H9 (cell line): ENCODE measurements around the gene RFX8. TPM values are rescaled to one million over a fixed set of nuclear protein-coding genes. Genes with fewer than 3 reads are reported as not detected.

ENCODE experiments used
- DNase-seq: peaks from one replicate; pipeline ENCODE4 v3.0.0-alpha.2; 2017
- H2AFZ ChIP-seq: one replicate; pipeline ENCODE4 v1.6.1; 2013; ENCODE audit warnings: mild to moderate bottlenecking, low read length, control low read depth, moderate library complexity
- H2AK5ac ChIP-seq: 2 replicates; pipeline ENCODE4 v1.6.1; 2013; ENCODE audit warnings: low read length, control low read depth, mixed read lengths; ENCODE audit not compliant: insufficient read length
- H2BK120ac ChIP-seq: one replicate; pipeline ENCODE4 v1.6.1; 2013; ENCODE audit warnings: low read depth, mild to moderate bottlenecking, low read length, control low read depth, inconsistent platforms; ENCODE audit not compliant: poor library complexity, severe bottlenecking
- H2BK12ac ChIP-seq: 2 replicates; pipeline ENCODE4 v1.6.1; 2013; ENCODE audit warnings: low read length, control low read depth, mixed read lengths, low read depth; ENCODE audit not compliant: insufficient read length
- H2BK15ac ChIP-seq: 2 replicates; pipeline ENCODE4 v1.6.1; 2013; ENCODE audit warnings: low read depth, low read length, control low read depth
- H2BK20ac ChIP-seq: one replicate; pipeline ENCODE4 v1.6.1; 2013; ENCODE audit warnings: low read depth, mild to moderate bottlenecking, low read length, control low read depth, inconsistent platforms; ENCODE audit not compliant: poor library complexity, severe bottlenecking
- H2BK5ac ChIP-seq: 2 replicates; pipeline ENCODE4 v1.6.1; 2013; ENCODE audit warnings: low read length, control low read depth, mixed read lengths; ENCODE audit not compliant: insufficient read length
- H3K14ac ChIP-seq: 2 replicates; pipeline ENCODE4 v1.6.1; 2013; ENCODE audit warnings: low read length, control low read depth; ENCODE audit not compliant: insufficient read depth
- H3K18ac ChIP-seq: 2 replicates; pipeline ENCODE4 v1.6.1; 2013; ENCODE audit warnings: low read depth, mild to moderate bottlenecking, mixed read lengths, low read length, control low read depth; ENCODE audit not compliant: insufficient read length
- H3K23ac ChIP-seq: 2 replicates; pipeline ENCODE4 v1.6.1; 2013; ENCODE audit warnings: low read length, control low read depth, mixed read lengths, low read depth; ENCODE audit not compliant: insufficient read length
- H3K23me2 ChIP-seq: 2 replicates; pipeline ENCODE4 v1.6.1; 2013; ENCODE audit warnings: low read depth, mild to moderate bottlenecking, mixed read lengths, low read length, control low read depth; ENCODE audit not compliant: insufficient read length, poor library complexity, severe bottlenecking
- H3K27ac ChIP-seq: 2 replicates; pipeline ENCODE4 v1.5.1; 2013; ENCODE audit warnings: low read length, control low read depth, mixed read lengths, low read depth; ENCODE audit not compliant: insufficient read length
- H3K27me3 ChIP-seq: 2 replicates; pipeline ENCODE4 v1.6.1; 2013; ENCODE audit warnings: low read length, control low read depth, inconsistent platforms; ENCODE audit not compliant: insufficient read depth
- H3K4ac ChIP-seq: 2 replicates; pipeline ENCODE4 v1.6.1; 2013; ENCODE audit warnings: low read depth, mild to moderate bottlenecking, control low read depth, inconsistent platforms, low read length, moderate library complexity
- H3K4me1 ChIP-seq: 2 replicates; pipeline ENCODE4 v1.6.1; 2013; ENCODE audit warnings: low read length, control low read depth, inconsistent platforms; ENCODE audit not compliant: insufficient read depth
- H3K4me2 ChIP-seq: 2 replicates; pipeline ENCODE4 v1.6.1; 2013; ENCODE audit warnings: low read length, control low read depth, mixed read lengths; ENCODE audit not compliant: insufficient read length, insufficient read depth
- H3K56ac ChIP-seq: 2 replicates; pipeline ENCODE4 v1.6.1; 2013; ENCODE audit warnings: low read depth, mild to moderate bottlenecking, mixed read lengths, low read length, control low read depth; ENCODE audit not compliant: insufficient read length
- H3K79me1 ChIP-seq: 2 replicates; pipeline ENCODE4 v1.6.1; 2013; ENCODE audit warnings: low read depth, mild to moderate bottlenecking, moderate library complexity, low read length, control low read depth, inconsistent platforms; ENCODE audit not compliant: insufficient read depth, poor library complexity, severe bottlenecking
- H3K79me2 ChIP-seq: 2 replicates; pipeline ENCODE4 v1.6.1; 2013; ENCODE audit warnings: low read length, control low read depth, inconsistent platforms; ENCODE audit not compliant: insufficient read depth
- H3K9ac ChIP-seq: 2 replicates; pipeline ENCODE4 v1.6.1; 2013; ENCODE audit warnings: low read length, control low read depth, mixed read lengths; ENCODE audit not compliant: insufficient read length; ENCODE audit errors: extremely low read depth
- H3K9me3 ChIP-seq: one replicate; pipeline ENCODE4 v1.6.1; 2013; ENCODE audit warnings: low read depth, low read length, inconsistent platforms; ENCODE audit not compliant: control insufficient read depth
- H3T11ph ChIP-seq: one replicate; pipeline ENCODE4 v1.6.1; 2013; ENCODE audit warnings: mild to moderate bottlenecking, low read length, control low read depth, inconsistent platforms
- H4K20me1 ChIP-seq: one replicate; pipeline ENCODE4 v1.6.1; 2013; ENCODE audit not compliant: control insufficient read depth, insufficient read length, insufficient read depth
- H4K5ac ChIP-seq: 2 replicates; pipeline ENCODE4 v1.6.1; 2013; ENCODE audit warnings: low read depth, mild to moderate bottlenecking, mixed read lengths, low read length, control low read depth; ENCODE audit not compliant: insufficient read length
- H4K8ac ChIP-seq: replicated peaks from 2 replicates; pipeline ENCODE4 v1.6.1; 2013; ENCODE audit warnings: low read length, control low read depth, mixed read lengths, low read depth; ENCODE audit not compliant: insufficient read length
- H4K91ac ChIP-seq: 2 replicates; pipeline ENCODE4 v1.6.1; 2013; ENCODE audit warnings: low read depth, mild to moderate bottlenecking, moderate library complexity, mixed read lengths, low read length, control low read depth; ENCODE audit not compliant: insufficient read length
- H3K27ac Mint-ChIP-seq, 3 experiments: 2 replicates in 2 of 3; 3 replicates in 1 of 3; pipeline ENCODE4 v1.8.0; 2020 to 2021; ENCODE audit warnings: mixed read lengths in 3 of 3, mild to moderate bottlenecking in 1 of 3, moderate library complexity in 1 of 3
- H3K27me3 Mint-ChIP-seq: 2 replicates; pipeline ENCODE4 v1.8.0; 2021; ENCODE audit warnings: low read depth, mild to moderate bottlenecking, moderate library complexity, mixed read lengths
- H3K36me3 Mint-ChIP-seq, 3 experiments: 2 replicates in 2 of 3; 3 replicates in 1 of 3; pipeline ENCODE4 v1.8.0; 2020 to 2021; ENCODE audit warnings: low read depth in 3 of 3, mixed read lengths in 3 of 3; ENCODE audit not compliant: insufficient read depth in 1 of 3
- H3K4me1 Mint-ChIP-seq, 2 experiments: 2 replicates each; pipeline ENCODE4 v1.8.0; 2020; ENCODE audit warnings: mixed read lengths in 2 of 2
- H3K4me3 Mint-ChIP-seq, 2 experiments: 2 replicates in 1 of 2; 3 replicates in 1 of 2; pipeline ENCODE4 v1.8.0; 2020 to 2021; ENCODE audit warnings: mild to moderate bottlenecking in 2 of 2, mixed read lengths in 2 of 2, moderate library complexity in 1 of 2
- H3K9me3 Mint-ChIP-seq, 2 experiments: 2 replicates in 1 of 2; 3 replicates in 1 of 2; pipeline ENCODE4 v1.8.0; 2020; ENCODE audit warnings: mild to moderate bottlenecking in 2 of 2, mixed read lengths in 2 of 2, moderate library complexity in 1 of 2
- WGBS: extraction: QIAGEN DNeasy Blood & Tissue Kit; methylation state at CpG from one replicate; pipeline ENCODE4 v1.1.7; 2013; ENCODE audit warnings: missing lambda C conversion rate, low lambda C conversion rate, mixed read lengths; ENCODE audit not compliant: insufficient read length; ENCODE audit errors: extremely low coverage; 5-methylcytosine and 5-hydroxymethylcytosine counted together
- total RNA-seq: library from RNA; stranded (reverse); gene quantifications from 2 replicates; pipeline ENCODE4 v1.2.1, GENCODE V29; 2021
- TF ChIP-seq, protein P1 (sequence below): fragments of 200-600 bp; sonication (generic); conservative IDR thresholded peaks from 3 replicates; pipeline ENCODE4 v1.8.0; 2021; ENCODE audit warnings: antibody characterized with exemption, mild to moderate bottlenecking

The RFX8 gene
- total RNA-seq, 1 experiment from 2014 or later = 0.22 TPM

DNA sequence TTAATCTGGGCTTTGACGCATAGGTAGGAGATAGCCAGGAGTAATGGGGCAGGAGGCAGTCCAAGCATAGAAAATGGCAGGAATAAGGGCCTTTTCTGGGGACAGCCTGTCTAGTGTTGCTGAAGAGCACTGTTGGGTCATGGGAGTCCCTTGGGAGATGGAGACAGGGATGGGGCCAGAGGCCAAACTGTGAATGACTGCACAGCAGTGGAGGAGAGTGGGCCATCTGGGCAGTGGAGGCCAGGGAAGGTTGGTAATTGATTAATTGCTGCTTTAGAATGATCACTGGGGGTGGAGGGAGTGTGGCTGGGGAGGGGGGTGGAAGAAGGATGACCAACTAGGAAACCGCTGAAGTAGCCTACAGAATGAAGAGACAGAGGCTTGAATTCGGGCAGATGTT lies 59.0 kb downstream of the RFX8 start:
- no peak for DNase-seq
- Histone ChIP-seq H4K5ac (no peak overlapping the region), H3K4me1 (no peaks in the 10 kb centered on the region), H3K79me2 (no peaks in the 10 kb centered on the region), H3K4me2 (no peak overlapping the region), H3K79me1 (no peaks in the 10 kb centered on the region), H4K20me1 (no peaks in the 10 kb centered on the region), H2AK5ac (no peak overlapping the region), H2BK12ac (no peak overlapping the region), H2BK120ac (no peak overlapping the region), H2BK5ac (no peak overlapping the region), H3K27me3 (no peaks in the 10 kb centered on the region), H4K91ac (no peak overlapping the region), H2BK20ac (no peak overlapping the region), H2BK15ac (no peak overlapping the region), H3K56ac (no peak overlapping the region), H2AFZ (no peak overlapping the region), H3K18ac (no peak overlapping the region), H3K9ac (no peak overlapping the region), H4K8ac (no peak overlapping the region), H3K14ac (no peak overlapping the region), H3T11ph (no peak overlapping the region), H3K9me3 (no peaks in the 10 kb centered on the region), H3K23me2 (no peaks in the 10 kb centered on the region), H3K27ac (no peak overlapping the region), H3K23ac (no peak overlapping the region), H3K4ac (no peak overlapping the region)
- Mint-ChIP-seq H3K9me3 (peaks cover 8 to 10% of the 10 kb centered on the region in 2 experiments), H3K27ac (no peak overlapping the region; a peak in 1 of 7 replicates), H3K4me3 (no peak overlapping the region), H3K36me3 (peaks cover 0 to 9% (median 0%) of the 10 kb centered on the region in 3 experiments; a peak in 1 of 7 replicates), H3K27me3 (no peaks in the 10 kb centered on the region; the same call in 1 of the 2 replicates), H3K4me1 (peaks cover 7% of the 10 kb centered on the region in 2 experiments)
- TF ChIP-seq, protein P1, sequence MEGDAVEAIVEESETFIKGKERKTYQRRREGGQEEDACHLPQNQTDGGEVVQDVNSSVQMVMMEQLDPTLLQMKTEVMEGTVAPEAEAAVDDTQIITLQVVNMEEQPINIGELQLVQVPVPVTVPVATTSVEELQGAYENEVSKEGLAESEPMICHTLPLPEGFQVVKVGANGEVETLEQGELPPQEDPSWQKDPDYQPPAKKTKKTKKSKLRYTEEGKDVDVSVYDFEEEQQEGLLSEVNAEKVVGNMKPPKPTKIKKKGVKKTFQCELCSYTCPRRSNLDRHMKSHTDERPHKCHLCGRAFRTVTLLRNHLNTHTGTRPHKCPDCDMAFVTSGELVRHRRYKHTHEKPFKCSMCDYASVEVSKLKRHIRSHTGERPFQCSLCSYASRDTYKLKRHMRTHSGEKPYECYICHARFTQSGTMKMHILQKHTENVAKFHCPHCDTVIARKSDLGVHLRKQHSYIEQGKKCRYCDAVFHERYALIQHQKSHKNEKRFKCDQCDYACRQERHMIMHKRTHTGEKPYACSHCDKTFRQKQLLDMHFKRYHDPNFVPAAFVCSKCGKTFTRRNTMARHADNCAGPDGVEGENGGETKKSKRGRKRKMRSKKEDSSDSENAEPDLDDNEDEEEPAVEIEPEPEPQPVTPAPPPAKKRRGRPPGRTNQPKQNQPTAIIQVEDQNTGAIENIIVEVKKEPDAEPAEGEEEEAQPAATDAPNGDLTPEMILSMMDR = no peak
- whole genome bisulfite sequencing = no CpG with 5 or more reads among the region's 3 CpGs
